ENCODE measurements around the gene RAD51B. TPM values are rescaled to one million over a fixed set of nuclear protein-coding genes. Genes with fewer than 3 reads are reported as not detected.
A peak's percentile ranks its signal among the peaks of the same experiment; 100 is the strongest.

The RAD51B gene
- polyA plus RNA-seq, 3 donors: 3.6 to 11.6 (median 9.4) TPM

- peaks cover 15 to 26% of the 10 kb centered on the region in 2 donors for H3K36me3 Mint-ChIP-seq
- Histone ChIP-seq H3K4me1 (ENCODE audit: control insufficient read depth in 1 of 2, insufficient read depth in 2 of 2, low read length in 2 of 2) (peaks cover 51 to 55% of the 10 kb centered on the region in 2 donors), H3K27me3 (ENCODE audit: control insufficient read depth in 2 of 2, insufficient read depth in 2 of 2, low read length in 2 of 2) (no peaks in the 10 kb centered on the region), H3K4me3 (replicated peaks in 1 of 3; ENCODE audit: low read depth in 2 of 3, low read length in 3 of 3) (peak overlapping the region in 1 of 3 experiments; percentile 71), H3K9me3 (replicated peaks in 1 of 2; ENCODE audit: control insufficient read depth in 1 of 2, insufficient read depth in 1 of 2, low read length in 2 of 2) (peaks cover 0 to 6% of the 10 kb centered on the region in 2 donors), H3K36me3 (replicated peaks in 1 of 2; ENCODE audit: control insufficient read depth in 1 of 2, insufficient read depth in 2 of 2, low read length in 2 of 2) (no peaks in the 10 kb centered on the region), H4K20me1 (ENCODE audit: insufficient read depth, low read length) (no peaks in the 10 kb centered on the region), H3K9ac (ENCODE audit: insufficient read depth, low read length, poor library complexity, severe bottlenecking) (peak overlapping the region; percentile 20), H3K4me2 (replicated peaks; ENCODE audit: extremely low read depth, low read length, poor library complexity, severe bottlenecking) (peak overlapping the region; percentile 77), H2AFZ (ENCODE audit: insufficient read depth, low read depth, low read length, poor library complexity, severe bottlenecking) (peak overlapping the region; percentile 81), H3K27ac (ENCODE audit: low read depth in 1 of 2, low read length in 2 of 2) (peak overlapping the region; percentile 92 to 99), H3K79me2 (ENCODE audit: insufficient read depth, low read length) (peaks cover 2% of the 10 kb centered on the region)
- H3K27me3 Mint-ChIP-seq (ENCODE audit: low read depth in 3 of 3): no peaks in the 10 kb centered on the region
- peaks cover 5 to 15% (median 11%) of the 10 kb centered on the region in 7 donors for H3K9me3 Mint-ChIP-seq
- H3K4me3 Mint-ChIP-seq: no peak overlapping the region
- no peak for TF ChIP-seq CTCF (IDR thresholded peaks at IDR 0.05)
- H3K27ac Mint-ChIP-seq: peak overlapping the region; percentile 96 to 99 (median 98)
- WGBS (ENCODE audit: insufficient coverage): 69% methylated on average over 9 of the region's 9 CpGs
- H3K4me1 Mint-ChIP-seq: peaks cover 55% of the 10 kb centered on the region
- peak in 1 of 3 donors; percentile 3 for DNase-seq
- intact Hi-C loops (cut with micrococcal nuclease): no loop called here
Measured at GRCh38 chr14:67851785-67852410, 32.3 kb downstream of the RAD51B start.

DNA sequence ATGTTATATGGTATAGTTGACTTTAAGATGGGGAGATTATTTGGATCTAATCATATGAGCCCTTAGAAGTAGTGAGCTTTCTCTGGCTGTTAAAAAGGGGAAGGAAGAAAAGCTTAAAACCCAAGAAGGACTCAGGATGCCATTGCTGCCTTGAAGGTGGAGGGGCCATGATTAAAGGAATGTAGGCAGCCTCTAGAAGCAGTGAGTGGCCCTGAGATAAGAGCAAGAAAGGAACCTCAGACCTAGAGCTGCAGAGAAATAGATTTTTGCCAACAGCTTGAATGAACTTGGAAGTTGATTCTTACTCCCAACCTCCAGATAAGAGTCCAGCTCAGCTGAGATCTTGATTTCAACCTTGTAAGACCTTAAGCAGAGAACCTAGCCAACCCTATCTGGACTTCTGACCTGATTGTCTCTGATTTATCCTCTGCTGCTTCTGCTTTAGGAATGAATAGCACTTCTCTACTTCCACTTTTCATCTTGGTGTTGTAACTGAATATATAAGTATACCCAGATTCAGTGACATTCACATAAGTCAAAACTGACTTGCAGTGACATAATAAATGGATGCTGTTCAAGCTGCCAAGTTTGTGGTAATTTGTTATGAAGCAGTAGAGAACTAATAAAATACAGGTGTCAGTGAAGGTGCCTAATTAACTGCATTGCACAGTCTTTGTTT lies 33.5 kb downstream of the RAD51B start:
- H3K4me1 Mint-ChIP-seq: peaks cover 56% of the 10 kb centered on the region
- TF ChIP-seq CTCF (IDR thresholded peaks at IDR 0.05): no peak
- H4K20me1 ChIP-seq (ENCODE audit: insufficient read depth, low read length): no peaks in the 10 kb centered on the region
- DNase-seq: peak; percentile 82 to 88 (median 83)
- H3K4me3 Mint-ChIP-seq: peak overlapping the region; percentile 42 to 86
- H3K79me2 ChIP-seq (ENCODE audit: insufficient read depth, low read length): no peaks in the 10 kb centered on the region
- H3K4me1 ChIP-seq (ENCODE audit: control insufficient read depth in 1 of 2, insufficient read depth in 2 of 2, low read length in 2 of 2): peaks cover 51 to 55% of the 10 kb centered on the region in 2 donors
- H3K4me2 ChIP-seq (replicated peaks; ENCODE audit: extremely low read depth, low read length, poor library complexity, severe bottlenecking): peak overlapping the region; percentile 77
- H3K4me3 ChIP-seq (replicated peaks in 1 of 3; ENCODE audit: low read depth in 2 of 3, low read length in 3 of 3): peak overlapping the region; percentile 15 to 71 (median 37)
- intact Hi-C loops (cut with micrococcal nuclease): no loop called here
- H3K9me3 ChIP-seq (replicated peaks in 1 of 2; ENCODE audit: control insufficient read depth in 1 of 2, insufficient read depth in 1 of 2, low read length in 2 of 2): peaks cover 0 to under 1% of the 10 kb centered on the region in 2 donors
- H3K27me3 Mint-ChIP-seq (ENCODE audit: low read depth in 3 of 3): no peaks in the 10 kb centered on the region
- H3K27ac Mint-ChIP-seq: peak overlapping the region; percentile 96 to 99 (median 98)
- H3K9me3 Mint-ChIP-seq: peaks cover 0 to 5% (median 2%) of the 10 kb centered on the region in 7 donors
- no peak overlapping the region for H2AFZ ChIP-seq (ENCODE audit: insufficient read depth, low read depth, low read length, poor library complexity, severe bottlenecking)
- H3K27me3 ChIP-seq (ENCODE audit: control insufficient read depth in 2 of 2, insufficient read depth in 2 of 2, low read length in 2 of 2): no peaks in the 10 kb centered on the region
- H3K27ac ChIP-seq (ENCODE audit: low read depth in 1 of 2, low read length in 2 of 2): peak overlapping the region; percentile 64 to 99
- H3K36me3 Mint-ChIP-seq: peaks cover 9 to 16% of the 10 kb centered on the region in 2 donors
- peak overlapping the region; percentile 62 for H3K9ac ChIP-seq (ENCODE audit: insufficient read depth, low read length, poor library complexity, severe bottlenecking)
- no peaks in the 10 kb centered on the region for H3K36me3 ChIP-seq (replicated peaks in 1 of 2; ENCODE audit: control insufficient read depth in 1 of 2, insufficient read depth in 2 of 2, low read length in 2 of 2)
